BLaER1 (cell line): ENCODE data around the gene KRT2.

Source experiments
- H3K27ac ChIP-seq: shearing (Covaris generic); formaldehyde crosslinking; 2 replicates; pipeline ENCODE4 v1.8.1; 2022
- H3K27me3 ChIP-seq: shearing (Covaris generic); formaldehyde crosslinking; 2 replicates; pipeline ENCODE4 v1.8.1; 2022
- H3K36me3 ChIP-seq: shearing (Covaris generic); formaldehyde crosslinking; 2 replicates; pipeline ENCODE4 v1.8.1; 2022
- H3K4me1 ChIP-seq: shearing (Covaris generic); formaldehyde crosslinking; 2 replicates; pipeline ENCODE4 v1.8.1; 2022
- H3K4me2 ChIP-seq: shearing (Covaris generic); formaldehyde crosslinking; 2 replicates; pipeline ENCODE4 v1.8.1; 2022
- H3K4me3 ChIP-seq: shearing (Covaris generic); formaldehyde crosslinking; 2 replicates; pipeline ENCODE4 v1.8.1; 2022
- H3K9ac ChIP-seq: shearing (Covaris generic); formaldehyde crosslinking; 2 replicates; pipeline ENCODE4 v1.8.1; 2022
- H3K9me3 ChIP-seq: shearing (Covaris generic); formaldehyde crosslinking; 2 replicates; pipeline ENCODE4 v1.8.1; 2022
- H4K20me1 ChIP-seq: shearing (Covaris generic); formaldehyde crosslinking; 2 replicates; pipeline ENCODE4 v1.8.1; 2022
- Cebpa-rat ChIP-seq: shearing (Covaris generic); IDR thresholded peaks from 2 replicates; pipeline ENCODE4 v1.8.1; 2022

The KRT2 gene

DNA sequence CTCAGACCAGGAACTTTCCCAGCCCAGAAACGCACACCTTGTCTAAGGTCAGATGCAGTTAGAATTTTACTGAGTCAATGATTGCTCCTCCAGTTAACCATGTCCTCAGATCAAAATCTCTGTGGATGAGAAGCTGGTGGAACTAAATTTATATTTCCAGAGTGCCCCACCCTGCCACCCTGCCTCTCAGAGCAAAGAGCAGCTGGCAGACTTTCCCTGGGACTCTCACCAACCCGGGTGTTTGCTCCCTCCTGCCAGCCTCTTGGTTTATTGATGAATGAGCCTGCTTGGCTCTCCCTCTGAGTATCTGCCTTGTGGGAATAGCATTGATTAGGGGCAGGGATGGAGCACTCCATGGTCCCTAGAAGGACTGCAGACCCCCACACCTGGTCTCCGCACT is 34.1 kb upstream of the KRT2 start:
- no peaks in the 10 kb centered on the region for H3K36me3 ChIP-seq
- H3K9me3 ChIP-seq, result no peaks in the 10 kb centered on the region
- H3K4me2 ChIP-seq, result no peak overlapping the region
- H3K9ac ChIP-seq, result no peak overlapping the region
- peaks cover 5% of the 10 kb centered on the region for H3K4me1 ChIP-seq
- no peak overlapping the region for H3K4me3 ChIP-seq
- TF ChIP-seq Cebpa-rat, result no peak
- no peak overlapping the region for H3K27ac ChIP-seq
- no peaks in the 10 kb centered on the region for H4K20me1 ChIP-seq
- peaks cover 23% of the 10 kb centered on the region for H3K27me3 ChIP-seq

DNA sequence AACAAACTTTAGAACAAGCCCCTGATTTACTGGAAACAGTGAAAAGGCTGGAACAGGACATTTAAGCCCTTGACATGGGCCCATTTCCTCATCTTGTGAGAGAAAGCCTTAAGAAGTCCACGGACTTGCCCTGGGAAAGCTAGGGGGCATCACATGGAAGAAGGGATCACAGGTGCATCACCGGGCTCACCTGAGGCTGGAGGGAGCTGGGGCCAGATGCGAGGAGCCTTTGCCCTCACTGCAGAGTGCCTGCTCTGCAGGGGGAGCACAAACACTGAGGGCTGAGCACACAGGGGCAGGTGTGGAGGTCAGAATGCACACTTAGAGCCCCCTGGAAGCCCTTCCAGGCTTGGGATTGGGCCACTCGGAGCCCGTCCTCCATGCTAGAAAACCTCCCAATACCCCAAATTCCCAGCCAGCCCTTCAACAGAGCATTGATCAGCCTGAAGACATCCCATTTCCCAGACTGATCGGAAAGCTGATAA is 33.4 kb upstream of the KRT2 start:
- Histone ChIP-seq H3K4me1 (no peaks in the 10 kb centered on the region; the same call in 1 of the 2 replicates), H4K20me1 (no peaks in the 10 kb centered on the region), H3K4me3 (no peak overlapping the region), H3K4me2 (no peak overlapping the region), H3K27me3 (peaks cover 16% of the 10 kb centered on the region), H3K9ac (no peak overlapping the region), H3K27ac (no peak overlapping the region), H3K36me3 (no peaks in the 10 kb centered on the region), H3K9me3 (no peaks in the 10 kb centered on the region)
- no peak for TF ChIP-seq Cebpa-rat

DNA sequence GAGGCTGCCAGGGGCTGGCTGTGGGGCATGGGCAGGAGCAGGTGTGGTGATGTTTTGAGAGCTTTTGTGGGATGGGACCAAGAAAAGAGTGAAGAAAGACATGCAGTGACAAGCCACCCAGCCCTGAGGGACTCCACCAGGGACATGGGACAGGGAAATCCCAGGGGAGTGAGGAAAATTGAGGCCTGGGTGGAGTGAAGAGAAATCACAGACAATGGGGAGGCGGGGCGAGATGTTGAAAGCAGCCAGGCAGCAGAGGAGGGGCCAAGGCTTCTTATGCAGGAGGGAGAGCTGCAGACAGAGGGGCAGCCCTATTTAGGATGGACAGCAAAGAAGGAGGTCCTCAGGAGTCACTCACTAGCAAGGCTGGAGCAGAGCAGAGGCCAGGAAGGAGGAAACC is 32.4 kb upstream of the KRT2 start:
- Histone ChIP-seq H3K36me3 (no peaks in the 10 kb centered on the region), H3K9me3 (no peaks in the 10 kb centered on the region), H3K9ac (no peak overlapping the region), H3K4me1 (no peaks in the 10 kb centered on the region), H3K4me2 (no peak overlapping the region), H3K27me3 (peaks cover 6% of the 10 kb centered on the region; the same call in 1 of the 2 replicates), H3K27ac (no peak overlapping the region), H3K4me3 (no peak overlapping the region), H4K20me1 (no peaks in the 10 kb centered on the region)
- TF ChIP-seq Cebpa-rat, result no peak

DNA sequence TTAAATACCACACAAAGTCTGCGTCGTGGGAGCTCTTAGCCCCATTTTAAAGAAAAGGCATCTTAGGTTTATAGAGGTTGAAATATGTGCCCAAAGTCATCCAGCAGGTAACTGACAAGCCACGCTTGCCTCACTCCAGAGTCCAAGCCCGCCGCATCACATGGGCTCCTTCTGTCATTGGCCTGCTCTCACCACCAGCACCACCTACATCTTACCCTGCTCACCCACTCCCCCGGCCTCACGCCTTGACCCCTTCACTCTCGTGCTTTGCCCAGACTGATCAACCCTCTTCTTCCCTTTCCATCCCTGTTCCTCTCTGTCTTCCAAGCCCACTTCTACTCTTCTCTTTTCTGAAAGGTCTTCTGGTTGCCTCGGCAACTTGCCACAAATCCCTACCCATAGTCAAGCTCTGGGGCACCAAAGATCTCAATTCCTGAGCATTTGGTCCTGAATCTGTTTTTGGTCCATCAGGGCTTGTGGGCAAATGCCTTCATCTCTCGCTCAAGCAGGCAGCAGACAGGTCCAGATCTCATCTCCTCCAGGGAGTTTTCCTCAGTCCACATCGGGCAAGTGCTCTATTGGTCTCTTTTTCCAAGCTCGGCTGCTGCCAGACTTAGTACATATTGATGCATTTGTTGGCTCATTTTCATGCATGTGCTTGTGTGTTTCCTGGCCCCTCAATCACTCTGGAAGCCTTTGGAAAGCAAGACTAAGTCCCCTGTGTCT is 31.7 kb upstream of the KRT2 start:
- no peak overlapping the region for H3K4me2 ChIP-seq
- H3K9me3 ChIP-seq, result no peaks in the 10 kb centered on the region
- H3K27ac ChIP-seq, result no peak overlapping the region
- no peaks in the 10 kb centered on the region for H3K36me3 ChIP-seq
- no peaks in the 10 kb centered on the region for H3K4me1 ChIP-seq
- no peak for TF ChIP-seq Cebpa-rat
- no peak overlapping the region for H3K9ac ChIP-seq
- H3K4me3 ChIP-seq, result no peak overlapping the region
- H4K20me1 ChIP-seq, result no peaks in the 10 kb centered on the region
- H3K27me3 ChIP-seq, result 0 out of 2 replicates have a peak, but pooled peaks cover 3% of the 10 kb centered on the region

DNA sequence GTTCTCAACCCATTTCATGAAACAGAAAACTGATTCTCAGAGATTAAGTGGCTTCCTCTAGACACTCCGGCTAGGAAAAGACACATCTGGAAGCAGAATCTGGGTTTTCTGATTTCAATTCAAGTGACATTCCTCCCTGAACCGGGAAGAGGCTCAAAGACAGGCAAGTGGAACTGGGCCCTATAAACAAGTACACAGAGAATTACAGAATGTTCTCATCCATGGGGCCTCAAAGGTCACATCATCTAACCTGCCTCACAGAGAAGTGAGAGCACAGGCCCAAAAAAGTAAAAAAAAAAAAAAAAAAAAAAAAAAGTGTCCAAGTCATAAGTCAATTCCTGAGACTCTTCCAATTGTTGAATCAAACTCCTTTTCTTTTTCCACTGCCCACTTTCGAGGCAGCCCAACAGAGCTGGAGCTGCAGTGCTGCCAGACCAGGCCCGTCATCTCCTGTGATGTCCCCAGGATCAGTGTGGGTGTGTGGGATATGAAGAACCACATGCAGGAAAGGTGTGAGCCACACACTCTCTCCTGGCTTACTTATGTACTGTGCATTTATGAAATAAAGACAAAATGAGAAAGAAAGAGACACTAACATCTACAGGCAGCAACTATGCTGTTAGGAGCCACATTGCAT is 31.0 kb upstream of the KRT2 start:
- Histone ChIP-seq H3K4me2 (no peak overlapping the region), H3K27me3 (no peaks in the 10 kb centered on the region), H3K4me1 (no peaks in the 10 kb centered on the region), H3K4me3 (no peak overlapping the region), H4K20me1 (no peaks in the 10 kb centered on the region), H3K36me3 (no peaks in the 10 kb centered on the region), H3K9ac (no peak overlapping the region), H3K9me3 (no peaks in the 10 kb centered on the region), H3K27ac (no peak overlapping the region)
- TF ChIP-seq Cebpa-rat, result no peak

DNA sequence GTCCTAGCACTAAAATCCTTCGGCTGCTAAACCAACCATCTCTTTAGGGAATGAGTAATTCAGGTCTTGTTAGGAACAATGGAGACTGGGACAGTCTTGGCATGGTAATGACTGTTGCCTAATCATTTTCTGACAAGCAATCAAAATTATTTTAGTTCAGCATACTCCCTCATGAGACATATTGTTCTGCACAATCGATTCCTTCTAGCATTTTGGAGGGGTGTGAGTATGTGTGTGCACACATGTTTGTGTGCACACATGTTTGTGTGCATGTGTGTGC is 30.3 kb upstream of the KRT2 start:
- H3K9ac ChIP-seq, result no peak overlapping the region
- no peak overlapping the region for H3K4me2 ChIP-seq
- H3K27ac ChIP-seq, result no peak overlapping the region
- H3K36me3 ChIP-seq, result no peaks in the 10 kb centered on the region
- H3K4me1 ChIP-seq, result no peaks in the 10 kb centered on the region
- no peaks in the 10 kb centered on the region for H3K9me3 ChIP-seq
- no peaks in the 10 kb centered on the region for H3K27me3 ChIP-seq
- no peaks in the 10 kb centered on the region for H4K20me1 ChIP-seq
- H3K4me3 ChIP-seq, result no peak overlapping the region
- TF ChIP-seq Cebpa-rat, result no peak

DNA sequence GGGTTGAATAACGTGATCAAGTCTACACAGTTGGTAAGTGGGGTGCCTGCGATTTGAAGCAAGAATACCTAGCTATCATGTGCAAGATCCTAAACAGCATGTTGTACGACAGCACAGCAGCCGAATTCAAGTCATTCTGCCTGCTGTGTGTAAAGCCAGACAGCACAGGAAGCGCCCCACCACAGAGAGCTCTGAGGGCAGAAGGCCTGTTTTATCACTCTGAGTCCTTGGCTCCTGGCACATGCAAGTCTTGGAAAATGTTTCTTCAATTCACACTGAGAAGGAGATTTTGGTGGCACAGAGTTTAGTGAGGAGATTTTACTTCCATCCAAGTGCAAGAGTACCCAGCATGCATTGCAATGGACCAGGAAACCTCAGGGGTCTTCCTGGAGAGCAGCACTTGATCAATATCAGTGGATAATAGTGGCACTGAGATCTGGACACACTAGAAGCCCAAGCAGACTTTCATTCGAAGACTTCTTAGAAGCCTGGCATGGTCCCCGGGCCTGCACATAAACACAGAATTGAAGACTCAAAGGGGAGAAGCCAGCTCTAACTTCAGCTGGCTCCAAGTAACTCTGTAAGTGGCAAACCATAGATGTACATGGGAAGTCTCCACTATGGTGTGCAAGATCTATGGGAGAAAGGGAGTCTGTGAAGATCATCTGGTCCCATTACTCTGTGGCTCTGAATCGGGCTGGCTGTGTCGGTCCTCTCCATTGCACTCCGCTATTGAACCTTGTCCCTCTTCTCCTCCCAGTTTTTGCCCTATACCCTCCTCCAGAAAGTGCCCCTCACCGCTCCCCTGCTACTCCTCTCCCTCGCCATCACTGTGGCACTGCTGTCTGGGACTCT is 29.7 kb upstream of the KRT2 start:
- no peaks in the 10 kb centered on the region for H3K36me3 ChIP-seq
- H3K27me3 ChIP-seq, result no peaks in the 10 kb centered on the region

DNA sequence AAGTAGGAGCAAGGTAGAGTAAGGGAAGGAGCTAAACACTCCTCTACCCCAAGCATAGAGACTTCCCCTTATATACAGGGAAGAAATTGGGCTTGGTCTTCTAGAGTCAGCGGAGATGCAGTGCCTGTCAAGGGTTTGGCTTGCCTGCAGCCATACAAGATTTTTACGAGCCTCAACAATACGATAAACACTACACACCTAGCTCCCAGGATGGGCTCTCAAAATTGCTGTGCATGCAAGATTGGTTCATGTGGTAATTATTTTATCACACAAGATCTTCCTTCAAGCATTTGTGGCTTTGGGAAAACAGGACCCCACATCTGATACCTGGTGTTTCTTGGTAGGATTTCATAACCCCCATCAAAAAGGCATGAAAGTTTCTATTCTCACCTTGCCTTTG is 28.4 kb upstream of the KRT2 start, which contains the start of gene KRT1:
Gene KRT1, minus strand, starts transcription at position 45 of the 400 bp plus-strand sequence. CDS start 59 bp downstream, outside the sequence.
- Histone ChIP-seq H3K9me3 (no peaks in the 10 kb centered on the region), H3K27me3 (no peaks in the 10 kb centered on the region), H3K9ac (no peak within 1 kb of the TSS), H3K27ac (no peak within 1 kb of the TSS), H3K4me1 (no peaks in the 10 kb centered on the region), H3K4me3 (no peak within 1 kb of the TSS), H3K4me2 (no peak within 1 kb of the TSS), H4K20me1 (no peaks in the 10 kb centered on the region), H3K36me3 (no peaks in the 10 kb centered on the region)
- no peak for TF ChIP-seq Cebpa-rat

More for the DNA sequence above, 29.7 kb upstream of the KRT2 start:
- H3K4me3 ChIP-seq, result no peak overlapping the region
- H3K9me3 ChIP-seq, result no peaks in the 10 kb centered on the region
- TF ChIP-seq Cebpa-rat, result no peak
- no peak overlapping the region for H3K27ac ChIP-seq
- H3K9ac ChIP-seq, result no peak overlapping the region
- H3K4me1 ChIP-seq, result no peaks in the 10 kb centered on the region
- no peak overlapping the region for H3K4me2 ChIP-seq
- no peaks in the 10 kb centered on the region for H4K20me1 ChIP-seq

DNA sequence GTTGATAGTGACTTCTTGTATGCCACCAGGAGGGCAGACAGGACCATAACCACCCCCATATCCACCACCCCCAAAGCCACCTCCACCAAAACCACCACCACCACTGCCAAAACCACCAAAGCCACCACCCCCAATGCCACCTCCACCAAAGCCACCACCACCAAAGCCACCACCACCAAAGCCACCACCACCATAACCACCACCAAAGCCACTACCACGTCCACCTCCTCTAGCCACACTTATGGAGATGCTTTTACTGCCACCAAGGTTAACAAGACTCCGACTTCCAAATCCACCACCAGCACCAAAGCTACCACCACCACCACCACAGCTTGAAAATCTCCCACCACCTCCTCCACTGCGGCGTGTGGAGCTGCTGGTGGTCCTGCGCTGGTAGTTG is 27.9 kb upstream of the KRT2 start:
- TF ChIP-seq Cebpa-rat, result no peak
- Histone ChIP-seq H3K36me3 (no peaks in the 10 kb centered on the region), H4K20me1 (no peaks in the 10 kb centered on the region), H3K27ac (no peak overlapping the region), H3K9ac (no peak overlapping the region), H3K9me3 (no peaks in the 10 kb centered on the region), H3K4me2 (no peak overlapping the region), H3K4me3 (no peak overlapping the region), H3K27me3 (no peaks in the 10 kb centered on the region), H3K4me1 (no peaks in the 10 kb centered on the region)

DNA sequence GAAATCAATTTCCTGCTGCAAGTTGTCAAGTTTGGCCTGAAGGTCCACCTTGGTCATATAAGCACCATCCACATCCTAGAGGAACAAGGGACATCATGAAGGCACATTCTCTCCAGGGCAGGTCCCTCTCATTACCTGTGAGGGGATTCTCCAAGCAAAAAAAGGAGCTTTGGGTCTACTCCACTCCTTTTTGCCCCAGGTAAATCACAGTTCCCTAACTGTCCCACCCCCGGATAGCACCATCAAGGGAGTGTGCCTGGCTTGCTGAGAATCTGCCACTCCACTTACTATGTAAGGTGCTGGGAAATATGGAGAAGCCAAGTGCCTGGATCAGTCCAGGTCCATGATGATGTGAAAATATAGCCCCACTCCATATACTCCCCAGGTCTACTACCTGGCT is 25.7 kb upstream of the KRT2 start:
- no peak for TF ChIP-seq Cebpa-rat
- Histone ChIP-seq H3K9me3 (no peaks in the 10 kb centered on the region), H3K4me3 (no peak overlapping the region), H3K36me3 (no peaks in the 10 kb centered on the region), H3K9ac (no peak overlapping the region), H3K4me2 (no peak overlapping the region), H3K27ac (no peak overlapping the region), H4K20me1 (no peaks in the 10 kb centered on the region), H3K4me1 (no peaks in the 10 kb centered on the region), H3K27me3 (no peaks in the 10 kb centered on the region)
